Measurements from ENCODE around the gene PIK3R5. TPM values are rescaled to one million over a fixed set of nuclear protein-coding genes. Genes with fewer than 3 reads are reported as not detected.
"Not testable (repeated sequence)": the region's sequence is repeated elsewhere in the genome, so short reads cannot be mapped to it uniquely, and the experiment has no call there.

The PIK3R5 gene
- total RNA-seq, 2 donors from 2014 or later, result 3.2 to 10.4 TPM

- Histone ChIP-seq H3K9me3 (no peaks in the 10 kb centered on the region), H3K4me1 (replicated peaks) (no peaks in the 10 kb centered on the region), H3K27ac (no peak overlapping the region), H3K4me3 (no peak overlapping the region), H3K27me3 (replicated peaks; ENCODE audit: insufficient read depth) (no peaks in the 10 kb centered on the region), H3K36me3 (no peaks in the 10 kb centered on the region)
- WGBS, result 62% methylated on average over 8 of the region's 8 CpGs
- no peak for DNase-seq (ENCODE audit: low spot score)
- intact Hi-C loops (cut with DNase I), result no loop called here
- TF ChIP-seq POLR2AphosphoS5 (IDR thresholded peaks at IDR 0.05) (no peak), POLR2A (IDR thresholded peaks at IDR 0.05) (no peak), CTCF (IDR thresholded peaks at IDR 0.05) (no peak)
Measured at GRCh38 chr17:8888704-8889302, 76.7 kb downstream of the PIK3R5 start.

DNA sequence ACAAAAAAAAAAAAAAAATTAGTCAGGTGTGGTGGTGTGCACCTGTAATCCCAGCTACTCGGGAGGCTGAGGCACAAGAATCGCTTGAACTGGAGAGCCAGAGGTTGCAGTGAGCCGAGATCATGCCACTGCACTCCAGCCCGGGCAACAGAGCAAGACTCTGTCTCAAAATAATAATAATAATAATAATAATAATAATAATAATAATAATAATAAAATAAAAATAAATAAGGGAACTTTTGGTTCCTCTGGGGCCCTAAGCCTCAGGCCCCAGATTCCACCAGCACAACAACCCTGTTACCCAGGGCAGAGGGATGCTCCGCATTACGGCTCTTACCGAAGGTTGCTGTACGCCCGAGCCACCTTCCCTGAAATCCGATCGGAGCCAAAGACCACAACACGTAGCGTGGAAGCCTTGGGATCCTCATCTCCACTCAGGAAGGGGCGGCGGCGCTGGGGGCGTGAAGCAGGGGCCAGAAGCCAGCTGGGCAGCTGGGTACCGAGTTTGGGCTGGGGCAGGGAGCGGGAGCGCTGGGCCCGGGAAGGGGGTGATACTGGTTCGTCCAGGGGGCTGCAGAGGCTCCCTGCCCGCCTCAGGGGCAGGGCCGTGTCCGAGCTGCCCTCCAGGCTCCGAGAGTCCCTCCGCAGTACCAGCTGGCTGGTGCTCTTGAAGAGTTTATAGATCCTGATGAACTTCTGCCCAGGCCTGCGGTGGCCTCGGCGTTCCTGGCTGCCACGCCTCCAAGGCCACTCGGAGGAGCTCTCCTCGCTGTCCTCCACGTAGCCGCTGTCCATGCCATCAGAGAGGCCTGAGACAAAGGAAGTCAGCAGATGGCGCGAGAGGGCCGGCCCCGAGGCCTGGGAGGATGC lies 77.4 kb downstream of the PIK3R5 start:
- Histone ChIP-seq H3K9me3 (no peaks in the 10 kb centered on the region), H3K27me3 (replicated peaks; ENCODE audit: insufficient read depth) (no peaks in the 10 kb centered on the region), H3K4me3 (no peak overlapping the region), H3K4me1 (replicated peaks) (no peaks in the 10 kb centered on the region), H3K36me3 (no peaks in the 10 kb centered on the region), H3K27ac (no peak overlapping the region)
- 69% methylated on average over 39 of the region's 39 CpGs for WGBS
- DNase-seq (ENCODE audit: low spot score), result no peak
- intact Hi-C loops (cut with DNase I), result no loop called here
- TF ChIP-seq CTCF (IDR thresholded peaks at IDR 0.05) (no peak), POLR2AphosphoS5 (IDR thresholded peaks at IDR 0.05) (no peak), POLR2A (IDR thresholded peaks at IDR 0.05) (no peak)

DNA sequence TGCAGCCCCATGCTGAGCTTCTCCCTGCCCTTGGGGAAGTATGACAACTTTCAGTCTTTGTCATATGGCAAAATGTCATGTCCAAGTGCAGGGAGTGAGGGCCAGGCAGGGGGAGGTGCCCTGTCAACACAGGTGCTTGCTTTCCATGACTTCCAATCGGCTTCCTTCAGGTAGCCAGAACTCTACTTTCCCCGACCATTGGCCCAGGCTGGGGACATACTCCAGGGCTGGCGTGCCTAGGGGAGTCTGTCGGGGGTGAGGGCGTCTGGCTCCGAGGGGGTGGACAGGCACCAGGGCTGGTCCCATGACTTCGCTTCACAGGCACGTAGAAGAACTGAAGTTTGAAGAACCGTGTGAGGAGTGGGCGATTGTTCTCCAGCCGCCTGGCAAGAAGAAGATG lies 78.2 kb downstream of the PIK3R5 start:
- Histone ChIP-seq H3K4me1 (replicated peaks) (no peaks in the 10 kb centered on the region), H3K9me3 (no peaks in the 10 kb centered on the region), H3K27me3 (replicated peaks; ENCODE audit: insufficient read depth) (no peaks in the 10 kb centered on the region), H3K36me3 (no peaks in the 10 kb centered on the region), H3K4me3 (no peak overlapping the region), H3K27ac (no peak overlapping the region)
- TF ChIP-seq CTCF (IDR thresholded peaks at IDR 0.05), result no peak
- no peak for TF ChIP-seq POLR2A (IDR thresholded peaks at IDR 0.05)
- TF ChIP-seq POLR2AphosphoS5 (IDR thresholded peaks at IDR 0.05), result no peak
- WGBS, result 98% methylated on average over 11 of the region's 11 CpGs
- DNase-seq (ENCODE audit: low spot score), result no peak
- intact Hi-C loops (cut with DNase I), result no loop called here

DNA sequence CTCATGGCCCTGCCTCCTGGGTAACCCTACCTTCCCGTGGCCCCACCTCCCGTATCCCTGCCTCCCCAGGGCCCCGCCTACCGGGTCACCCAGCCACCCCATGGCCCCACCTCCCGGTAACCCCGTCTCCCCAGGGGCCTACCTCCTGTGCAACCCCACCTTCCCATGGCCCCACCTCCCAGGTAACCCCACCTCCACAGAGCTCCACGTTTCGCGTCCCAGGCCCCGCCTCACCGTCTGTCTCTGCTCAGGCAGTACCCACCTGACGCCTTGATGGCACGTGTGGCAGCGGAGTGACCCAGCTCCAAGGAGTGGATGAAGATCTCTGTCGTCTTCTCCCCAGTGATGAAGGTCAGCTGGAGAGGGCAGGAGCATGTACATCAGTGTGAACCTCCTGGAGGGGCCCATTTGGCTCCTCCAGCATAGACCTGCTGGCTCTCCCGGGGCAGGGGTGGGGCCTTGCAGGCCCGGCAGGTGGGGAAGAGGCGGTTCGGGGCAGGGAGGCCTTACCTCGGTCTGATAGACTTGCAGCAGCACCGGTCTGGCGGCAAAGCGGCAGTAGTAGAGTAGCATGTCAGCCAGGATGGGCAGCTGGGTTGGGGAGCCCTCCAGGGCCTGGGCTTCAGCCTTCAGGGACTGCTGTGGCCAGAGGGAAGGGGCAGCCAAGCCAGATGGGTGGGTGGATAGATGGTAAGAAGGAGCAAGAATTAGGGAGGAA lies 79.4 kb downstream of the PIK3R5 start:
- 94% methylated on average over 23 of the region's 23 CpGs for whole genome bisulfite sequencing

GRCh38 chr17:8885163-8885966 lies 80.1 kb downstream of the PIK3R5 start:
- H3K27me3 ChIP-seq (replicated peaks; ENCODE audit: insufficient read depth); H3K36me3 ChIP-seq; DNase-seq (ENCODE audit: low spot score); intact Hi-C loops (cut with DNase I); H3K27ac ChIP-seq; H3K4me3 ChIP-seq; H3K9me3 ChIP-seq; H3K4me1 ChIP-seq (replicated peaks): not testable (repeated sequence)
- WGBS, result 86% methylated on average over 27 of the region's 30 CpGs

More for the DNA sequence above, 79.4 kb downstream of the PIK3R5 start:
- Histone ChIP-seq H3K4me1 (replicated peaks) (no peaks in the 10 kb centered on the region), H3K27me3 (replicated peaks; ENCODE audit: insufficient read depth) (no peaks in the 10 kb centered on the region), H3K27ac (no peak overlapping the region), H3K36me3 (no peaks in the 10 kb centered on the region), H3K9me3 (no peaks in the 10 kb centered on the region), H3K4me3 (no peak overlapping the region)
- no peak for TF ChIP-seq POLR2A (IDR thresholded peaks at IDR 0.05)
- TF ChIP-seq POLR2AphosphoS5 (IDR thresholded peaks at IDR 0.05), result no peak
- TF ChIP-seq CTCF (IDR thresholded peaks at IDR 0.05), result no peak
- intact Hi-C loops (cut with DNase I), result no loop called here
- no peak for DNase-seq (ENCODE audit: low spot score)

Measured in prostate gland (tissue), 2 donors.